ENCODE data around the gene TANC1. TPM values are rescaled to one million over a fixed set of nuclear protein-coding genes. Genes with fewer than 3 reads are reported as not detected.

Gene TANC1
- total and polyA plus RNA-seq, 2 of the 4 experiments (the other 2 are of a cell fraction) = 10.2 to 12.9 TPM

GRCh38 chr2:159077869-159078268 is 109.4 kb downstream of the TANC1 start:
- Histone ChIP-seq H3K27ac (ENCODE audit: insufficient read depth, low read length) (no peak overlapping the region), H3K4me2 (ENCODE audit: low read depth, low read length) (no peak overlapping the region), H2AK5ac (ENCODE audit: low read depth, low read length) (no peak overlapping the region), H3K56ac (ENCODE audit: extremely low read depth, insufficient read depth, low read length) (no peak overlapping the region), H4K20me1 (ENCODE audit: insufficient read depth, low read length) (no peaks in the 10 kb centered on the region), H3K27me3 (ENCODE audit: control insufficient read depth, insufficient read depth, low read length) (no peaks in the 10 kb centered on the region), H4K5ac (ENCODE audit: low read depth, low read length) (no peak overlapping the region), H3K36me3 (ENCODE audit: control insufficient read depth, insufficient read depth, low read length) (no peaks in the 10 kb centered on the region), H3K4ac (ENCODE audit: low read depth, low read length) (no peak overlapping the region), H2BK20ac (ENCODE audit: low read depth, low read length) (no peak overlapping the region), H3K9me3 (ENCODE audit: control insufficient read depth, insufficient read depth, low read length) (no peaks in the 10 kb centered on the region), H3K4me1 (ENCODE audit: control insufficient read depth, insufficient read depth, low read length) (peaks cover 17% of the 10 kb centered on the region), H2BK120ac (ENCODE audit: low read depth, low read length) (no peak overlapping the region), H4K8ac (ENCODE audit: low read depth in 2 of 2, low read length in 2 of 2) (no peak overlapping the region), H3K9me1 (ENCODE audit: insufficient read depth, low read length) (peaks cover 19% of the 10 kb centered on the region), H3K14ac (replicated peaks; ENCODE audit: low read depth, low read length) (no peak overlapping the region), H2AFZ (replicated peaks; ENCODE audit: low read length, poor library complexity) (no peak overlapping the region), H3K18ac (ENCODE audit: low read depth, low read length) (no peak overlapping the region), H2BK15ac (ENCODE audit: low read depth, low read length) (no peak overlapping the region), H3K4me3 (ENCODE audit: insufficient read depth, low read depth, low read length) (no peak overlapping the region), H3K9ac (ENCODE audit: low read depth, low read length) (no peak overlapping the region), H3K79me1 (ENCODE audit: low read depth in 1 of 2, low read length in 2 of 2) (peaks cover 18 to 47% of the 10 kb centered on the region in 2 experiments), H2BK5ac (ENCODE audit: low read depth, low read length, poor library complexity, severe bottlenecking) (no peak overlapping the region), H3K23ac (ENCODE audit: low read depth, low read length) (no peak overlapping the region), H2AK9ac (replicated peaks; ENCODE audit: low read depth, low read length, poor library complexity) (no peak overlapping the region), H4K91ac (ENCODE audit: insufficient read depth, low read depth, low read length) (no peak overlapping the region)
- dilution Hi-C loops (cut with HindIII; ENCODE audit: low sequenced_read_pairs, unreplicated experiment) = no loop called here
- ChIA-PET CTCF (interaction anchor here (0.6 to 1.0 kb wide), 2 partner anchors 8 to 105 kb away, joined by 3 read pairs; no protein-coding TSS in a partner anchor), POLR2A (ENCODE audit: unreplicated experiment) (no interaction called here)
- BruUV-seq (replicated peaks) = no TSS peak
- no peak for DNase-seq
- intact Hi-C loops (cut with micrococcal nuclease) = no loop called here
- no peak for TF ChIP-seq NFE2L2 (IDR thresholded peaks at IDR 0.05; ENCODE audit: low read depth, low read length)
- no peak for TF ChIP-seq POLR2A (IDR thresholded peaks at IDR 0.05; ENCODE audit: low read depth, low read length)
- TF ChIP-seq MXI1 (IDR thresholded peaks at IDR 0.05; ENCODE audit: borderline replicate concordance, low read depth, low read length) = no peak
- no peak for TF ChIP-seq BHLHE40 (IDR thresholded peaks at IDR 0.05; ENCODE audit: low read depth, low read length)
- TF ChIP-seq RCOR1 (IDR thresholded peaks at IDR 0.05; ENCODE audit: insufficient replicate concordance, low read length) = no peak
- no peak for TF ChIP-seq MAFK (IDR thresholded peaks at IDR 0.05; ENCODE audit: low read depth, low read length)
- no peak for TF ChIP-seq FOS (IDR thresholded peaks at IDR 0.05; ENCODE audit: low read depth, low read length)
- no peak for TF ChIP-seq RFX5 (IDR thresholded peaks at IDR 0.05; ENCODE audit: low read depth, low read length)
- TF ChIP-seq CTCF (conservative IDR thresholded peaks at IDR 0.05; ENCODE audit: low read depth, low read length) = no peak
- TF ChIP-seq CHD1 (IDR thresholded peaks at IDR 0.05; ENCODE audit: low read depth, low read length) = no peak
- TF ChIP-seq MAZ (IDR thresholded peaks at IDR 0.05; ENCODE audit: borderline replicate concordance, low read depth, low read length) = no peak
- no peak for ATAC-seq (ENCODE audit: low read depth)
- in situ Hi-C loops (cut with MboI; ENCODE audit: low sequenced_read_pairs) = no loop called here

All from IMR-90 (cell line).